SJCRH30 (cell line): ENCODE results near the gene HSPA13. TPM values are rescaled to one million over a fixed set of nuclear protein-coding genes. Genes with fewer than 3 reads are reported as not detected.

Experiments
- DNase-seq, 2 experiments: peaks; one replicate each; pipeline ENCODE4 v3.0.0-alpha.2; 2015 to 2020
- H3K27ac ChIP-seq: fragments of 250-450 bp; sonication (Bioruptor Pico); 2 replicates; pipeline ENCODE4 v1.5.1; 2020; ENCODE audit warnings: mild to moderate bottlenecking, moderate library complexity
- H3K27me3 ChIP-seq: fragments of 250-450 bp; sonication (Bioruptor Pico); 2 replicates; pipeline ENCODE4 v1.5.1; 2020; ENCODE audit warnings: mild to moderate bottlenecking, moderate library complexity
- H3K36me3 ChIP-seq: fragments of 250-450 bp; sonication (Bioruptor Pico); 2 replicates; pipeline ENCODE4 v1.5.1; 2020; ENCODE audit warnings: mild to moderate bottlenecking, moderate library complexity
- H3K4me1 ChIP-seq: fragments of 250-450 bp; sonication (Bioruptor Pico); 2 replicates; pipeline ENCODE4 v1.5.1; 2020; ENCODE audit warnings: mild to moderate bottlenecking, moderate library complexity
- H3K4me3 ChIP-seq: fragments of 250-450 bp; sonication (Bioruptor Pico); 2 replicates; pipeline ENCODE4 v1.5.1; 2020; ENCODE audit warnings: mild to moderate bottlenecking, moderate library complexity
- H3K9me3 ChIP-seq: fragments of 250-450 bp; sonication (Bioruptor Pico); replicated peaks from 2 replicates; pipeline ENCODE4 v1.5.1; 2020; ENCODE audit warnings: mild to moderate bottlenecking, moderate library complexity
- total RNA-seq: library from RNA; depleted of rRNA; stranded (reverse); fragments of >200 nt; shearing (Covaris generic); gene quantifications from 2 replicates; pipeline ENCODE4 v1.2.3, GENCODE V29; 2014; rRNA removed

Gene HSPA13, protein sequence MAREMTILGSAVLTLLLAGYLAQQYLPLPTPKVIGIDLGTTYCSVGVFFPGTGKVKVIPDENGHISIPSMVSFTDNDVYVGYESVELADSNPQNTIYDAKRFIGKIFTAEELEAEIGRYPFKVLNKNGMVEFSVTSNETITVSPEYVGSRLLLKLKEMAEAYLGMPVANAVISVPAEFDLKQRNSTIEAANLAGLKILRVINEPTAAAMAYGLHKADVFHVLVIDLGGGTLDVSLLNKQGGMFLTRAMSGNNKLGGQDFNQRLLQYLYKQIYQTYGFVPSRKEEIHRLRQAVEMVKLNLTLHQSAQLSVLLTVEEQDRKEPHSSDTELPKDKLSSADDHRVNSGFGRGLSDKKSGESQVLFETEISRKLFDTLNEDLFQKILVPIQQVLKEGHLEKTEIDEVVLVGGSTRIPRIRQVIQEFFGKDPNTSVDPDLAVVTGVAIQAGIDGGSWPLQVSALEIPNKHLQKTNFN
- total RNA-seq = 91.1 and 92.1 TPM in 2 replicates

DNA sequence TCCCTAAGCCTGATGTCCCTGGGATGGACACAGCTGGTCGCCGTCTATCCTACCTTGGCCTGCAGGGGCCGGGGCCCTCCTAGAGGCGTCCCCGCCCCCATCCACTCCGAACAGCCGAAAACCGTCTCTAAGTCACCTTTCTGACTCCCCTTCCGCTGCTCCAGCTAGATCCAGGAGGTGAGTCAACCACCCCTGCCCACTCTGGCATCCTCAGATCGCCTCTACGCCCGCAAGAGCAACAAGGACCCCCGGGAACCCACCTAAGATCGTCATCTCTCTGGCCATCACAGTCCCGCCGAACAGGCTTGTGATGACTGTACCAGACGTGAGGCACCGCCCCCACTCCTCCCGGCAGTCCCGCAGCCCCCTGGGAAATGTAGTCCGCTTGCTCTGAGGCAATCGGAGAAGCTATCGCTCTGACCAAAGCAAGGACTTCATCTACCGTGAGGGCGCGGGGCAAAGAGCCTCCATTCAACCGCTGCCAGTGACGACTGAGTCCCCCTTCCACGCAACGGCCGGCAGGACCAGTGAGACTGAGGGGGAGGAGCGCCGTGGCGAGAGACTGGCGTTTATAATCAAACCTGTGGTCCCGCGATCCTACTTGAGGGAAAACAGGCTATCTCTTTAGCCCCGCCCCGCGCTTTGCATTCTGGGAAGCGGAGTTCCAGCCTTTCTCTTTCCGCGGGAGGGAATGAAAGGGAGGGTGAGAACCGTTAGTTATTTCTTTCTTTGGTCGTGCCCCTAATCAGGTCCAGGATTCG is at the start of gene HSPA13:
Gene HSPA13 (minus strand): TSS at position 312 of the 761 bp plus-strand sequence. CDS start 27 bp downstream, at position 285.
- Histone ChIP-seq H3K27me3 (no peaks in the 10 kb centered on the region), H3K4me1 (peaks cover 7% of the 10 kb centered on the region), H3K36me3 (peaks cover 19% of the 10 kb centered on the region), H3K9me3 (no peaks in the 10 kb centered on the region), H3K27ac (peak within 1 kb of the TSS; percentile 91), H3K4me3 (peak within 1 kb of the TSS; percentile 90)
- peak; percentile 100 for DNase-seq

DNA sequence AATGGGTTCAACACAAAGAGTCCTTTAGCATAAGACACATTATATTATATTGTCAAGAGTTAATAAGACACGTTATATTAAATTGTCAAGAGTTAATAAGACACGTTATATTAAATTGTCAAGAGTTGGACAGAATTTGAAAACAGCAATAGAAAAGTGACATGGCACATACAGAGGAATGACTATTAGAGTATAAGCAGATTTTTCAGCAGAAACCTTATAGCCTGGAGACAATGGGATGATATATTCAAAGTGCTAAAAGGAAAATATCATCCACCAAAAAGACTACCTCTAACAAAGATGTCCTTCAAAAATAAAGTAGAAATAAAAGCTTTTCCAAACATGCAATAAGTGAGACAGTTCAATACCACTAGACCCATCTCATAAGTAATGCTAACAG is 36.0 kb upstream of the HSPA13 start:
- Histone ChIP-seq H3K36me3 (no peaks in the 10 kb centered on the region), H3K27me3 (no peaks in the 10 kb centered on the region), H3K9me3 (peaks cover 12% of the 10 kb centered on the region; the same call in 1 of the 2 replicates), H3K27ac (no peak overlapping the region), H3K4me3 (no peak overlapping the region), H3K4me1 (no peaks in the 10 kb centered on the region)
- DNase-seq = no peak

DNA sequence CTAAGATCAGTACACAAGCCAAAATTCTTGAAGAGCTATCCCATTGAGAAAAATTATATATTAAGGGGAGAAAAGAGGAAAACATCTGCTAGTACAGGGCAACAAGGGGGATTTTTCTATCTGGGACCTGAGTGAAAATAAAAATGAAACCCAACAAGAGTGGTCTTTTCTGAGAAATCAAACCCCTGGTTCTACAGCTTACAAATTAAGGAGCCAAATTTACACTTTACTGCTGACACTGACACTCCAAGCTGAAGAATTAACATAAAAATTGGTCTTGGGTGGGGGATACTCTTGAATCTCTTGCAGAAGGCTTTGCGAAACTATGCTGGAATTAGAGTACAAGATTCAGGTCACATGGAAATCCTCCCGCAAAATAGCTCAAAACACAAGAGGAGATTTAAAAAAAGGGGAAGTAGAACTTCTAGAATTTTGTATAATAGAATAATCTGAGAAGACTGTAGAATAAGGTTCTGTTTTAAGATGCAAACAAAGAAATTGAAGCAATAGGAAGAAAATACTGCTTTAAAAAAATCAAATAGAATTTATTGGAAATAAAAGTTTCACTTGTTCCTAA is 32.1 kb upstream of the HSPA13 start:
- Histone ChIP-seq H3K4me3 (no peak overlapping the region), H3K27me3 (no peaks in the 10 kb centered on the region)
- DNase-seq = no peak

DNA sequence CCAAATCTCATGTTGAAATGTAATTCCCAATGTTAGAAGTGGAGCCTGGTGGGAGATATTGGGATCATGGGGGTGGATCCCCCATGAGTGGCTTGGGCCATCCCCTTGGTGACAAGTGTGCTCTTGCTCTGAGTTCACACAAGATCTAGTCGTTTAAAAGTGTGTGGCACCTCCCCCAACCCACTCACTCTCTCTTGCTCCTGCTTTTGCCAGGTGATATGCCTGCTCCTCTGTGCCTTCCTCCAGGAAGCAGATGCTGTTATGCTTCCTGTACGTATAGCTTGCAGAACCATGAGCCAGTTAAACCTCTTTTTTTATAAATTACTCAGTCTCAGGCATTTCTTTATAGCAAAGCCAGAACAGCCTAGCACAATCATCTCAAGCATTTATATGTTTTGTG is 23.0 kb upstream of the HSPA13 start:
- H3K4me3 ChIP-seq = no peak overlapping the region
- H3K9me3 ChIP-seq = no peaks in the 10 kb centered on the region
- H3K4me1 ChIP-seq = no peaks in the 10 kb centered on the region
- no peaks in the 10 kb centered on the region for H3K36me3 ChIP-seq
- DNase-seq = no peak
- H3K27ac ChIP-seq = no peak overlapping the region
- H3K27me3 ChIP-seq = no peaks in the 10 kb centered on the region

More for the DNA sequence above, 32.1 kb upstream of the HSPA13 start:
- H3K27ac ChIP-seq = no peak overlapping the region
- no peaks in the 10 kb centered on the region for H3K36me3 ChIP-seq
- no peaks in the 10 kb centered on the region for H3K4me1 ChIP-seq
- H3K9me3 ChIP-seq = peaks cover 12% of the 10 kb centered on the region; the same call in 1 of the 2 replicates

DNA sequence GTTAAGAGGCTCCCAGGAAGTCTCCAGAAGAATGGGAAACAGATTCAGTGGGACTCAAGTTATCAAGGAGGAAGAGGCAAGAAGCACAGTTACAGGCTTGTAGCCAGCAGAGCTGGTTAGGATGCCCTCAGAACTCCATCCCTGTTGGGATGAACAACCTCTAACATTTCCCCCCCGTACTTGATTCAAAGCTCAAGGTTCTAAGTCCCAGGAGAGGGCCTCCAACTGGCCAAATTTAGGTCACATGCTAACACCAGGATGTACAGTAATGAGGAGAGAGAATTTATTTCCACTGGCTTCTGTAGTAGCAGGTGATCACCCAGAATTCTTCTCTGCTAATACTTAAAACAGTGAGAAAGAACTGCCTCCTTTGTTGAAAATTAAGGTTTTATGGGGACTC is 22.3 kb upstream of the HSPA13 start:
- Histone ChIP-seq H3K4me3 (no peak overlapping the region), H3K4me1 (no peaks in the 10 kb centered on the region), H3K27me3 (no peaks in the 10 kb centered on the region), H3K9me3 (no peaks in the 10 kb centered on the region), H3K36me3 (no peaks in the 10 kb centered on the region), H3K27ac (no peak overlapping the region)
- no peak for DNase-seq

DNA sequence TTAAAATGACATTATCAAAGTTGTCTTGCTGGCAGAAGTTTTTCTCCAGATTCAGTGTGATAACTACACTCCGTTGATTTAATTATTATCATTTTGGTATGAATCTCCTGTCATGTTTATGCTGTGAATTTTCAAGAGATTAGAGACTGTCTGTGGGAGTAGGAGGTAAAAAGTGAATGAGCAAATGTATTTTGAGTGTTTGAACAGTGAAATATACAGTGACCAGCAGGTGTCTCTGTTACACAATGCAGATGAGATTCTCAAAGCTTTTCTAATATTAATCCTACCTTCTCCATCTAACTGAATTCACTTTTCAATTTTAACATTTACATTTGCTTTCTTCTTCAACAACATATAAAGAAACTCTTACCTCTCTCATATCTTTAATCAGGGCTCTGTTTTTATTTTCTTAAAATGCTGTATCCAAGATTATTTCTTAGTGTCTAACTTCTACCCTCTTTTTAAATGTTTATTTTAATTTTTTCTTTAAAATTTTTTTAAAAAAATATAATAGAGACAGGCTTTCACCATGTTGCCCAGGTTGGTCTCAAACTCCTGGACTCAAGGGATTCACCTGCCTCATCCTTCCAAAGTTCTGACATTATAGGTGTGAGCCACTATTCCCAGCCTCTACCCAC is 20.9 kb upstream of the HSPA13 start:
- Histone ChIP-seq H3K36me3 (no peaks in the 10 kb centered on the region), H3K4me3 (no peak overlapping the region), H3K4me1 (no peaks in the 10 kb centered on the region), H3K27me3 (no peaks in the 10 kb centered on the region), H3K9me3 (no peaks in the 10 kb centered on the region), H3K27ac (no peak overlapping the region)
- peak in 1 of 2 experiments; percentile 73 for DNase-seq

DNA sequence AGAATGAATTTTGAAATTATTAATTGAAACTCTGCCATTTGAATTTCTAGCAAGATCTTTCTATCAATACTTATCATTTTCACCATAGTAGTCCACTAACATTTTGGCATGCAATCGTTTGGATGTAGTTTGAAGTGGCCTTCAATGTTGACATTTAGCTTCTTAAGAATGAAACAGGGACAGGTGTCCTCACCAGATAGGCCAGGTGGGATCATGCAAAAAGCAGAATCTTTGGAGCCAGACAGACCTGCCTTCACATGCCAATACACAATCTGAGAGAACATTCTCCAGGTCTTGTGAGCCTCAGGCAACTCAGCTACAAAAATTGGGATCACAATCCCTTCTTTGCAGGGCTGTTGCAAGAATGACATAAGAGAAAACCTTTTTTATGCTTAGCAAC is 18.3 kb upstream of the HSPA13 start:
- Histone ChIP-seq H3K27me3 (no peaks in the 10 kb centered on the region), H3K9me3 (no peaks in the 10 kb centered on the region), H3K4me3 (no peak overlapping the region), H3K36me3 (no peaks in the 10 kb centered on the region), H3K4me1 (no peaks in the 10 kb centered on the region), H3K27ac (no peak overlapping the region)
- no peak for DNase-seq

DNA sequence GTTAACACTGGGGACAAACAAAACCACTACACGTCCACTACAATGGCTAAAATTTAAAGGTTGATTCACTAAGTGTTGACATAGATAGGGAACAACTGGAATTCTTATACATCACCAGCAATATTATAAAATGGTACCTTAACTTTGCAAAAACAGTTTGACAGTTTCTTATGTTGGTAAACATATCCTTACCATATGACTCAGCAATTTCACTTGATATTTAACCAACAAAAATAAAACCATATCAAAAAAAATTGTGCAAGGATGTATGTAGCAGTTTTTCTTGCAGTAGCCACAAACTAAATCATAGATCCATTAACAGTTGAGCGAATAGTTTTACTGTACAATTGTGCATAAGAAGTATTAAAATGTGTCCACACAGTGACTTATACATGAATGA is 5.3 kb upstream of the HSPA13 start:
- Histone ChIP-seq H3K36me3 (no peaks in the 10 kb centered on the region), H3K27ac (no peak overlapping the region), H3K27me3 (no peaks in the 10 kb centered on the region), H3K4me3 (no peak overlapping the region), H3K4me1 (peaks cover 5% of the 10 kb centered on the region), H3K9me3 (no peaks in the 10 kb centered on the region)
- DNase-seq = no peak

DNA sequence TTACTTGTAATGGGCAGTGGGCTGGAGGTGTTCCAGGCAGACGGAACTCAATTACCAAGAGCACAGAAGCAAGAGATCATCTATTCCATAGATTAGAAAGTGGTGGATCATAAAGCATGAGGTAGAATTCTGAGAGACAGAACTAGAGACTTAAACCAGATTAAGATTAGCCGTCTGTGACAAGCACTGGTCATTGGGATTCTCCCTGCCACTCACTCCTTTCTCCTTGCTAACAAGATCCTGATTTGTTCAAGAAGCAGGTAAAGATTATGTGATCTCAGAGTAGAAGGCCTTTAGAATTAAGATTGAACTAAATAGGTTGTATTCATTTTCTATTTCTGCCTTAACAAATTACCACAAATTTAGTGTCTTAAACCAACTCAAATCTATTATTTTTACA is 1.5 kb upstream of the HSPA13 start:
- H3K4me3 ChIP-seq = peak overlapping the region; percentile 90
- no peaks in the 10 kb centered on the region for H3K27me3 ChIP-seq
- peaks cover 7% of the 10 kb centered on the region for H3K4me1 ChIP-seq
- H3K9me3 ChIP-seq = no peaks in the 10 kb centered on the region
- peaks cover 5% of the 10 kb centered on the region for H3K36me3 ChIP-seq
- peak overlapping the region; percentile 91; the same call in 1 of the 2 replicates for H3K27ac ChIP-seq
- DNase-seq = no peak

DNA sequence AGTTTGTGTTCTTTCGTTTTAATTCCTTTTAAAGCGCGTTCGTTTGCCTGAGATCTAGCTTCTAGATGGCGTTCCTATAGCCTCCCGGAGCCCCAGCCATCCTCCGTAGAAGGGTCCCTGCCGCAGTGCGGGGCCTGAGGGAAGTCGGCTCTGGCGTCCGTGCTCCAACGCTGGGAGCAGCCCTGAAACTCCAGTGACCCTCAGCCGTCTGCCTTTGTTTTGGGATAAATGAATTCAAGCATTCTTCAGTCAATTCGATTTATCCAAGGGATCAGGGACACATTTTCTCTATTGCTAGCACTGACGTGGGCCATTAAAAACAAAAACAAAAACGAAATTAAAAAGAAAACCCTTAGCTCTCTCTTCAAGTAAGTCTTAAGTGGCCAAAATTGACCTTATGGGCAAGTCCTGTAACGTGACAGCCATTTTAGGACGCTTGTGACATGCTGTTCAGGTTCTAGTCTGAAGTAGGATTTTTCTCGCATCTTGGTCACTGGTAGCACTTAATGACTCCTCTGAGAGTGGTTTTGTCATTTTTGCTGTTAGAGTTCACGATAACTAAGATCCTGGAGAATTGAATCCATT is 742 bp upstream of the HSPA13 start:
- Histone ChIP-seq H3K36me3 (peaks cover 12% of the 10 kb centered on the region), H3K27me3 (no peaks in the 10 kb centered on the region)
- DNase-seq = no peak

DNA sequence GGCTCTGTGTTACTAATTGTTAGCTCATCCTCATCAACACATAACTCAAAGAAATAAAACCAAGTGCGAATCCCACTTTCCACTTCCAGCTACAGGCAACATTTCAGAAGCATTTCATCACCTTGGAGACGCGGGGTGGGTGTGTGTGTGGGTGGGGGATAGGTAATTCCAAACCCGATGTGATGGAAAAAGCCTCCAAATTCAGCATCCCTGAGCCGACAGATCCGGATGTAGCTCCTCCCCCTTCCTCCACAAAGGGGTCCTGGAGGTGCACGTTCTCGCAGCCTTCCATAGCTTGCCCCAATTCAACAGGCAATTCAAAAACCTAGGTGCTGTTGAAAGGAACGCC is 486 bp downstream of the HSPA13 start:
- H3K9me3 ChIP-seq = no peaks in the 10 kb centered on the region
- peaks cover 7% of the 10 kb centered on the region for H3K4me1 ChIP-seq
- peaks cover 25% of the 10 kb centered on the region for H3K36me3 ChIP-seq
- peak in 1 of 2 experiments; percentile 54 for DNase-seq
- H3K27me3 ChIP-seq = no peaks in the 10 kb centered on the region
- peak overlapping the region; percentile 90 for H3K4me3 ChIP-seq
- H3K27ac ChIP-seq = peak overlapping the region; percentile 78

More for the DNA sequence above, 742 bp upstream of the HSPA13 start:
- Histone ChIP-seq H3K4me3 (peak overlapping the region; percentile 90), H3K27ac (peak overlapping the region; percentile 91), H3K4me1 (peaks cover 7% of the 10 kb centered on the region), H3K9me3 (no peaks in the 10 kb centered on the region)

DNA sequence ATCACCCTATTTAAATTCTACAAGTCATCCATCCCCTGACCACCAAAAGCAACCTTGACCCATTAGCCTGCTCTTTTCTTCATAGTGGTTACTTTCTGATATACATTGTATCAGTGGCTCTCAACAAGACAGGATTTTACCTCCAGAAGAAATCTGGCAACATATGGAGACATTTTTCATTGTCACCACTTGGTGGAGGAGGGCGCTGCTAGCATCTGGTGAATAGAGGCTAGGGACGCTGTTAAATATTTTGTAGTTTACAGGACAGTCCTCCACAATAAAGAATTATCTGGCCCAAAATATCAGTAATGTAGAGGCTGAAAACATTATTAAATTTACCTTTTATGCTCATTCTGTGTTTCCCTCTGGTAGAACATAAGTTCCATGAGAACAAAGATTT is 6.1 kb downstream of the HSPA13 start:
- H3K4me3 ChIP-seq = no peak overlapping the region
- peaks cover 78% of the 10 kb centered on the region for H3K36me3 ChIP-seq
- H3K9me3 ChIP-seq = no peaks in the 10 kb centered on the region

DNA sequence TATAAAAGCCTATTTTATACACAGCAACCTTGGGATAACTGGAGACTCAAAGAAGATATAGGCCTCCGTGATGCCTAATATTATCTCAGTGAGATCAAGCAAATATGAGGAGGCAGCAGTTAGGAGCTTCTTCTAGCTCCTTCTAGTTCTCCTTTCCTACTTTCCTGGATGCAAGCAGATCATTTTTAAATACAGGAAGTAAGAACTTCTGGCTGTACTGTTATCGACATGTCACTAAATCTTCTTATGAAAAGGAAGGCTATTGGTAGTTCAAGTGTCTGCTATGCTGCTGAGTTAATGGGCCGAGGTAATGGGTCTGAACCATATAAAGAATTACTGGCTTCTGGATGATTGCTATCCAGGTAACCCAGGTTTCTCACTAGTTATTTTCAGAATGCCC is 15.9 kb downstream of the HSPA13 start:
- no peak overlapping the region for H3K4me3 ChIP-seq
- no peak overlapping the region for H3K27ac ChIP-seq
- H3K36me3 ChIP-seq = peaks cover 12% of the 10 kb centered on the region
- no peaks in the 10 kb centered on the region for H3K9me3 ChIP-seq
- peaks cover 2% of the 10 kb centered on the region; the same call in 1 of the 2 replicates for H3K4me1 ChIP-seq
- no peak for DNase-seq
- H3K27me3 ChIP-seq = 0 out of 2 replicates have a peak, but pooled peaks cover 6% of the 10 kb centered on the region

More for the DNA sequence above, 6.1 kb downstream of the HSPA13 start:
- H3K27me3 ChIP-seq = no peaks in the 10 kb centered on the region
- no peak overlapping the region for H3K27ac ChIP-seq
- DNase-seq = no peak
- H3K4me1 ChIP-seq = peaks cover 1% of the 10 kb centered on the region

DNA sequence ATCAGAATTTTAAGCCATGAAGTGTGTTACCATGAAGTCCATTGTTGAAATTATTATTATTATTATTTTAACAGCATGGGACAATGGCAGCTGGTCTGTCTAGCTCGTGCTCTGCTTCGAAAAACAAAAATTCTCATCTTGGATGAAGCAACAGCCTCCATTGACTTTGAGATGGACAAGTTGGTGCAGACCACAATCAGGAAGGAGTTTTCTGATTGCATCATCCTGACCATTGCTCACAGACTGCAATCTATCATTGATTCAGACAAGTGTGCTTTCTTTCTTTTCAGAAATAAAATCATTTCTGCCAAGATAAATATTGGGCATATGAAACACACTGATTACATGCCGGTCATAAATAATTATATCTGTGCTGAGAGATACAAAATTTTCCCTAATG is 21.0 kb downstream of the HSPA13 start:
- H3K4me3 ChIP-seq = no peak overlapping the region
- no peaks in the 10 kb centered on the region for H3K4me1 ChIP-seq
- no peaks in the 10 kb centered on the region for H3K36me3 ChIP-seq
- no peak overlapping the region for H3K27ac ChIP-seq
- no peaks in the 10 kb centered on the region for H3K9me3 ChIP-seq
- DNase-seq = no peak
- H3K27me3 ChIP-seq = peaks cover 6% of the 10 kb centered on the region; the same call in 1 of the 2 replicates
